Thyroid gland (tissue), 4 donors: ENCODE results near the gene LMNTD2. TPM values are rescaled to one million over a fixed set of nuclear protein-coding genes. Genes with fewer than 3 reads are reported as not detected.

Source experiments
- DNase-seq, 2 donors: peaks; one replicate each; pipeline ENCODE4 v3.0.0-alpha.2; 2019
- H3K27ac ChIP-seq, 3 donors: fragments of 200-600 bp; sonication (generic); 1 replicate in 2 of 3; 2 replicates in 1 of 3; pipeline ENCODE4 v1.5.1; 2016 to 2019; ENCODE audit warnings: mild to moderate bottlenecking in 1 of 3, moderate library complexity in 1 of 3
- H3K27me3 ChIP-seq: fragments of 200-600 bp; sonication (generic); one replicate; pipeline ENCODE4 v1.5.1; 2019
- H3K36me3 ChIP-seq, 2 donors: fragments of 200-600 bp; sonication (generic); one replicate each; pipeline ENCODE4 v1.5.1; 2016 to 2019
- H3K4me1 ChIP-seq, 2 donors: fragments of 200-600 bp; sonication (generic); one replicate each; pipeline ENCODE4 v1.5.1; 2017 to 2019
- H3K4me3 ChIP-seq, 3 donors: fragments of 200-600 bp; sonication (generic); replicated peaks in 1 of 3; 1 replicate in 2 of 3; 2 replicates in 1 of 3; pipeline ENCODE4 v1.5.1; 2016; ENCODE audit warnings: mild to moderate bottlenecking in 1 of 3
- H3K9me3 ChIP-seq: fragments of 200-600 bp; sonication (generic); one replicate; pipeline ENCODE4 v1.5.1; 2017
- CTCF ChIP-seq, 6 experiments: fragments of 200-600 bp in 3 of 6; fragments of 450-650 bp in 3 of 6; sonication (generic) in 3 of 6; IDR thresholded peaks; one replicate each; pipeline ENCODE4 v1.5.1; 2016 to 2019; ENCODE audit warnings: antibody characterized with exemption in 6 of 6, mild to moderate bottlenecking in 2 of 6, inconsistent platforms in 1 of 6, moderate library complexity in 1 of 6
- POLR2A ChIP-seq, 2 donors: fragments of 450-650 bp; IDR thresholded peaks; one replicate each; pipeline ENCODE4 v1.6.1; 2017; ENCODE audit warnings: antibody characterized with exemption in 2 of 2, mild to moderate bottlenecking in 2 of 2, moderate library complexity in 1 of 2
- WGBS, 2 donors: methylation state at CpG; one replicate each; pipeline ENCODE4 v1.1.5; 2017; 5-methylcytosine and 5-hydroxymethylcytosine counted together
- intact Hi-C: fragments of 100-400 bp; cut with DNase I; formaldehyde crosslinking; loops from one replicate; pipeline ENCODE4 v1.15.1; 2023
- total RNA-seq, 4 donors: library from RNA; depleted of rRNA; stranded (reverse); fragments of >200 nt; gene quantifications; one replicate each; pipeline ENCODE4 v1.2.3, GENCODE V29; 2016

The LMNTD2 gene
- total RNA-seq, 4 donors from 2014 or later: 4.2 to 8.8 (median 6.6) TPM

GRCh38 chr11:548700-549603, 11.6 kb downstream of the LMNTD2 start:
- Histone ChIP-seq H3K9me3 (no peaks in the 10 kb centered on the region), H3K27me3 (no peaks in the 10 kb centered on the region), H3K27ac (no peak overlapping the region), H3K36me3 (no peaks in the 10 kb centered on the region), H3K4me3 (no peak overlapping the region), H3K4me1 (peaks cover 0 to 1% of the 10 kb centered on the region in 2 donors)
- intact Hi-C loops: no loop called here
- no peak for TF ChIP-seq POLR2A (IDR thresholded peaks at IDR 0.05)
- no peak for TF ChIP-seq CTCF (IDR thresholded peaks at IDR 0.05)
- 84 to 86% methylated on average over 30 to 32 of the region's 32 CpGs for WGBS, 2 donors
- no peak for DNase-seq

GRCh38 chr11:545171-545570, 15.4 kb downstream of the LMNTD2 start:
- 92 to 97% methylated on average over 6 to 7 of the region's 11 CpGs for WGBS, 2 donors
- intact Hi-C loops: no loop called here

GRCh38 chr11:544817-545166, 15.7 kb downstream of the LMNTD2 start:
- H3K4me1 ChIP-seq: no peaks in the 10 kb centered on the region
- WGBS, 2 donors: 80 to 90% methylated on average over 1 to 4 of the region's 5 CpGs
- intact Hi-C loops: no loop called here

More at GRCh38 chr11:545171-545570, 15.4 kb downstream of the LMNTD2 start:
- Histone ChIP-seq H3K27me3 (no peaks in the 10 kb centered on the region), H3K4me1 (no peaks in the 10 kb centered on the region), H3K36me3 (no peaks in the 10 kb centered on the region), H3K27ac (no peak overlapping the region), H3K9me3 (no peaks in the 10 kb centered on the region), H3K4me3 (no peak overlapping the region)
- DNase-seq: no peak
- TF ChIP-seq POLR2A (IDR thresholded peaks at IDR 0.05) (no peak), CTCF (IDR thresholded peaks at IDR 0.05) (no peak)

GRCh38 chr11:541433-541885, 19.1 kb downstream of the LMNTD2 start:
- WGBS, 2 donors: 95 to 96% methylated on average over 16 to 19 of the region's 20 CpGs

More at GRCh38 chr11:544817-545166, 15.7 kb downstream of the LMNTD2 start:
- Histone ChIP-seq H3K4me3 (no peak overlapping the region), H3K9me3 (no peaks in the 10 kb centered on the region), H3K27me3 (no peaks in the 10 kb centered on the region), H3K36me3 (no peaks in the 10 kb centered on the region), H3K27ac (no peak overlapping the region)
- no peak for TF ChIP-seq CTCF (IDR thresholded peaks at IDR 0.05)
- no peak for TF ChIP-seq POLR2A (IDR thresholded peaks at IDR 0.05)
- no peak for DNase-seq

More at GRCh38 chr11:541433-541885, 19.1 kb downstream of the LMNTD2 start:
- DNase-seq: no peak
- Histone ChIP-seq H3K36me3 (no peaks in the 10 kb centered on the region), H3K4me1 (peaks cover 7 to 15% of the 10 kb centered on the region in 2 donors), H3K27ac (no peak overlapping the region), H3K9me3 (no peaks in the 10 kb centered on the region), H3K4me3 (no peak overlapping the region), H3K27me3 (no peaks in the 10 kb centered on the region)
- intact Hi-C loops: no loop called here
- TF ChIP-seq CTCF (IDR thresholded peaks at IDR 0.05): no peak
- TF ChIP-seq POLR2A (IDR thresholded peaks at IDR 0.05): no peak
